ENCODE measurements around the gene ZNF689.

DNA sequence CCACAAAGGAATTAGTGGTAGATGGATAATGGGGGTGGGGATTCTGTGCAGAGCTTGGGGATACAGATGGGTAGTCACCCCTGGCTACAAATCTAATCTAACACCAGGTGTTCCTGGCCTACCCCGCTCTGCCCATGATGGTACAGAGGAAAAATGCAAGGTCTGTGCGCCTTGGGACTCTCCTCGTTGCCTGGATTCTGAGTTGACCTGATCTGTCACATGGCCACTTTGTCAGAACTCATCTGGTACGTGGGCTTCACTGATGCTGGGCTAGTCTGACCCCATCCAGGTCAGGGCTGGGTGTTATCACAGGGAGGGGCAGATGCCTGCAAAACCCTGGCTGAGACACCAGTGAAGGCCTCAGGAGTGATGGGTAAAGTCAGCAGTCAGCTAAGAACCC is 57.2 kb downstream of the ZNF689 start:
- TF ChIP-seq CTCF (IDR thresholded peaks at IDR 0.05) (no peak), POLR2A (IDR thresholded peaks at IDR 0.05) (no peak)
